Embryonic facial prominence (tissue), 1 donor: ENCODE data around the gene NVL.
"Not testable (repeated sequence)": the region's sequence is repeated elsewhere in the genome, so short reads cannot be mapped to it uniquely, and the experiment has no call there.

Experiments used
- DNase-seq: peaks from one replicate; pipeline ENCODE4 v3.0.0-alpha.2; 2016; ENCODE audit errors: extremely low spot score

The NVL gene

DNA sequence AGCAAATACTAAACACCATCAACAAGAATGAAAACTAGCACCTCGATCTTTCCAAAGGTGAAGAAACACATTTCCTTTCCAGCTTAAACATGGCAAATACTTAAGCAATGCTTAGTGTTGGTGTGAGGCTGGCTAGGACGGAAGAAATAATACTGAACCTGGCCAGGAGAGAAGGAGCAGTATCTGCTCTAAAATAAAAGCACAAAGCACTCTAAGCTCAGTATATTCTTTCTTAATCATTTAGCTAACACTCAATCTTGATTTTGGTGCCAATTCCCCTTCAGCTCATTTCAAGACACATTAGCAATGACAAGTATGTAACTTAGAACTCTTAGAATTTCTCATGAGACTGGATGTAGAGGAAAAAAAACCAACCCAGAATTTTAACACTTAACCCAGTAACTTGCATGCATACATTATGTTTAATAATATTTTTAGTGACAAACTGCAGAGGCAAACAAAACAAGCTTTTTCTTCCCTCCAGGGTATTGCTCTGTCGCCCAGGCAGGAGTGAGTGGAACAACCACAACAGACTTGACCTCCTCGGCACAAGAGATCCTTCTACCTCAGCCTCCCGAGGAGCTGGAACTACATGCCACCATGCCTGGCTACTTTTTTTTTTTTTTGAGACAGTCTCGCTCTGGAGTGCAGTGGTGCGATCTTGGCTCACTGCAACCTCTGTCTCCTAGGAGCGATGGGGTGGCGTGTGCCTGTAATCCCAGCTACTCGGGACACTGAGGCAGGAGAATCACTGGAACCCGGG is 92.7 kb downstream of the NVL start:
- no peak for DNase-seq

DNA sequence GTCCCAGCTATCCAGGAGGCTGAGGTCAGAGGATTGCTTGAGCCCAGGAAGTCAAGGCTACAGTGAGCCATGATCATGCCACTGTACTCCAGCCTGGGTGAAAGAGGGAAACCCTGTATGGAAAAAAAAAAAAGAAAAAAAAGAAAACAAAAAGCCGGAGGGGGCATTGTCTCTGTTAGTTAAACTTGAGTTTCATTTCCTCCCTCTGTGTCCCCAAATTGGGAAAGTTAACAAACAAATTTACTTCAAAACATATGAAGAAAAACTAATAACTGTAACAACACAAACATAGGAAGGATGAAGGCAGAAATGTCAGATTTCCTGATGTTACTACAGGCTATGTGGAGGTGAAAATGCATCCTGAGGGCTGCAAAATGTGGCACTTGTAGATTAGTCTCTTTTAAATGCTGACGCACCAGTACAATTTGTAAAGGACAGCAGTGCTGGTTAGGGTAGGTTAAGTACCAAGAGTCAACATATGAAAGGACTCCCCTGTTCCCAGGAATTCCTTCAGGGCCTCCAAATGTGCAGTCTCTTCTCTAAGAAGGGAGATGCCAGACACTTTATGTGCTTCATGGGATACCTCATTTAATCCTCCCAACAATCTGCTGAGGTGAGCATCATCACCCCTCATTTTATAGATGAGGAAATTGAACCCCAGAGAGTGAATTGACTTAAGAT is 94.0 kb downstream of the NVL start:
- DNase-seq = no peak

DNA sequence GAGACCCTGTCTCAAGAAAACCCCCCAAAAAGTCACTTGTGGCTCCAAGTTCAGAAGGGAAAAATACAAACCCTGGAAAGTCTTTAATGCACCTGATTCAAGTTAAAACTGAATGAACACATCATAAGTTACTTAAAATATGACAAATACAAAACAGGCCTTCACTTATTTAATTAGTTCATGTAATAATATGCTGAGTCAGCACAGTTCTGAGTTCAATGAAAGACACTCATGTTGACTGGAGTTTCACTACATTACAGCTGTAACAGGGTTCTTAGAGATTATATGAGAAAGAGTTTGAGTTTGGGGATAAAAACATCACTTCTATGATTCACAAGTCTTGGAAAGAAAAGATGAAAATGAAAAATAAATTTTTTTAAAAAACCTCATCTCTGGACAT is 96.0 kb downstream of the NVL start:
- DNase-seq = no peak

DNA sequence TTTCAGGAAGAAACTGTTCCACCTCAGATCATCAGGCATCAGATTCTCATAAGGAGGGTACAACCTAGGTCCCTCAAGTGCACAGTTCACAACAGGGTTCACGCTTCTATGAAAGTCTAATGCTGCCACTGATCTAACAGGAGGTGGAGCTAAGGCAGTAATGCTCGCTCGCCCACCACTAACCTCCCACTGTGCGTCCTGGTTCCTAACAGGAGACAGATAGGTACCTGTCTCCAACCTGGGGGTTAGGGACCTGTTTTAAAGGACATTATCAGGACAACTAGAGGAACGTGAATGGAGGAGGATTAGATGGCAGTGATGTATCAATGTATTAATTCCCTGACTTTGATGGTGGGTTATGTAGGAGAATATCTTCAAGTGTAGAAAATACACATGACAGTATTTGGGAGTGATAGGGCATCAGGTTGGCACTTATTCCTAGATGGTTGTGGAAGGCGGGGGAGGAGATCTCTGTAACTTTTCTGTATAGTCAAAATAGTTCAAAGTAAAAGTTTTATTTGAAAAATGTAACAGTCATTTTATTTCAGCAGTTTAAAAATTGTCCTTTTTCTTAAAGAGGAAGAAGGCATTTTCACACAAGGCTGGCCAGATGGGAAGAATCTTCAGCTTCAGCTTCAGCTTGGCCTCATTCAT is 103.0 kb downstream of the NVL start:
- DNase-seq = no peak

DNA sequence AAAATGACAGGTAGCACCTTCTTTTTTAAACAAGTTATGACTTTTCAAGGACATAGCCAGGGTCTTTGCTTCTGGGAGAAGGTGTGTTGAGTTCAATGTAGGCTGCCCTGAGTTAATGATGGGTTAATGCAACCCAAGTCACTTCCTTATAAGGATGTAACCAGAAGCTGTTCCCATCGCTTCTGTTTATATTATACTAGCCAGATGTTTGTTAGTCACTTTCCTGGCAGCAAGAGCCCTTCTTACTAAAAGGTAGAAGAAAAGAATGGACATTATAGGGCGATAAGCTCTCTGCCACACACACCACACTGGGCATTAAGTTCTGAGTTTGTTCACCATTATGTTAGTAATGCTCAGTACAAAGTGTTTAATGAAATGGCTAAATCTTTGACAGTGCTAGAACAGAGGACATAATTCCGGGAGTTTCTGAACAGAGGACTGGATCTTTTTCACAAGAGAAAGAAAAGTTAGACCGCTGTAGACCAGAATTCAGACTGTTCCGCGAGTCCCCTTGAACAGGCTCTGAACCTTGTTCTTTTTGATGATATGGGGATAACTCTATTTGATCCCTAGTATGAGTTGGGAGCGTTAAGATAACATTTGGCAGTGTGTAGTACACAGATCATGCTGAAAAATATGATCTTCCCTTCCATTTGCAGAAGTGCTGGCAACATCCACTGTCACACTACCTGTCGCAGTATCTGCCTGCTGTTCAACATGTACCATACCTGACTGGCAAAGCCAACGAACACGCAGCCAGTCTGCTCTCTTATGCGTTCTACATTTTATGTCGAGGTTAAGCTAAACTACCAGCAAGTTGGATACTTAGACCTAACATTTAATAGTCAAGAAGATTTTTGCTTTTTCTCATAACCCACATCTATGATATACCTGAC is 105.9 kb downstream of the NVL start:
- no peak for DNase-seq

DNA sequence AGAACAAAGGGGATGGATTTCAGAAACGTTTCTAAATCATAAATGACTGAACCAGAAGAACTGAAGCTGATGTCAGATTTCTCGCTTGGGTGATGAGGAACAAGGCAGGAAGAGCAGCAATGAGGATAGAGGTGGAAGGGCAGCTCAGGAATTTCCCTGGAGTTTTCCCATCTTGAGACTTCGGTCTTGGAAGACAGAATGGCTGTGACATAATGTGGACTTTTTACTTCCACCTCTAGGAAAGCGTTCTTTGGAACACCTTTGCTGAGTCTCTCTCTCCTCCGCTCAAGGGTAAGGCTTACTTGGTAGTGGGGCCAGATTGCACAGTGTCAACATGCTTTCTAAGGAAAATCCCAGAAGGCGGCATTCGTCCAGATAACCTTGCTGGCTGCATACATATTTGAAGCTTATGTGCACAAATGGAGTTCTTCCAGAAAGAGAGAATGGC is 110.3 kb downstream of the NVL start:
- DNase-seq = no peak

DNA sequence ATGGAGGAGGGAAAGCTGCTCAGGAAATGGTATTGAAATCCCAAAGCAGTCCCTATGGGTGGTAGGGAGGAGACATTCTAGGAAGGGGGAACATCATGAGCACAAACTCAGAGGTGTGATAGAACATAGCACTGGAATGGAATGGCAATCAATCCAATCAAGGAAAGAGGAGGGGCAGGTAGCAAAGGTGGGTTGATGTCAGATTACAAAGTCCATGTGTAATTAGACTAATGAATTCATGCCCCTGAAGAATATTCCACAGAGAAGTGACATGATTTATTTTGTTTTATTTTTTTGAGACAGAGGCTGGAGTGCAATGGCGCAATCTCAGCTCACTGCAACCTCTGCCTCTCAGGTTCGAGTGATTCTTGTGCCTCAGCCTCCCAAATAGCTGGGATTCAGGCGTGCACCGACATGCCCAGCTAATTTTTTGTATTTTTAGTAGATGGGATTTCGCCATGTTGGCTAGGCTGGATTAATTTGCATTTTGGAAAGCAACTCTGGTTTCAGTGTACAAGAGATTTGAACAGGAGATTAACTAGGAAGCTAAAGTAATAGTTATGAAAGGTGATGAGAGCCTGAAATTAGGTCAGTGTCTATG is 110.9 kb downstream of the NVL start:
- DNase-seq = no peak

DNA sequence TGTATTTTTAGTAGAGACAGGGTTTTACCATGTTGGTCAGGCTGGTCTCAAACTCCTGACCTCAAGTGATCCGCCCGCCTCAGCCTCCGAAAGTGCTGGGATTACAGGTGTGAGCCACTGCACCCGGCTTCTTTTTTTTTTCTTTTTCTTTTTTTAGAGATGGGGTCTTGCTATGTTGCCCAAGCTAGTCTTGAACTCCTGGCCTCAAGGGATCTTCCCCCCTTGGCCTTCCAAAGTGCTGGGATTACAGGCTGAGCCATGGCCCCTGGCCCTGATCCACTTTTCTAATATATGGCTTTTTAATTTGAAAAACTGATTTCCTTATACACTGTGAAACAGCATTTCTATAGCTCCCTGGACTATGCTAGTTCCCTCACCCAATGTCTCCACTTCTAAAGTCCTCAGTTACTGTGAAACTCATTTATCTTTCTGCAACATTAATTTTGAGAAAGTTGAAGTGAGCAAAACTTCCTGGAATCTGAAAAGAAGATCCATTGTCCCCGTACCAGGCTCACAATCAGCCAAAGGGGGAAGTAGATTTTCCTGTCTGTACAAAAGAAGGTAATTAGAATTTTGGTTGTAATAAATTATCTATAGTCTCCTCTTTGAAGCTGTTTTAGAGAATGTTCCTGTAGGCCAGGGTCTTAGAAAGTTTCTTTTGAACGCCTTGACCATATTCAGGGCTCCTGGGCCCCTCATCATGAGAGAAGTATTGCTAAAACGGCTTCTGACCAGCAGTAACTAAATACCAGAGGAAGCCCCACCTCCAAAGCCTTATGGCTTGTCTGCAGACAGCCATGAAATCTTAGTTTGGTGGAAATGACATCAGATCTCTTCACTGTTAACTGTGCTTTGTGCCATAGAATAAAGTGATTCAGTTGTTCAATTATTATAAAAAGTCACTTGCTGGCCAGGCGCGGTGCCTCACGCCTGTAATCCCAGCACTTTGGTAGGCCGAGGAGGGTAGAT is 112.0 kb downstream of the NVL start:
- DNase-seq = no peak

DNA sequence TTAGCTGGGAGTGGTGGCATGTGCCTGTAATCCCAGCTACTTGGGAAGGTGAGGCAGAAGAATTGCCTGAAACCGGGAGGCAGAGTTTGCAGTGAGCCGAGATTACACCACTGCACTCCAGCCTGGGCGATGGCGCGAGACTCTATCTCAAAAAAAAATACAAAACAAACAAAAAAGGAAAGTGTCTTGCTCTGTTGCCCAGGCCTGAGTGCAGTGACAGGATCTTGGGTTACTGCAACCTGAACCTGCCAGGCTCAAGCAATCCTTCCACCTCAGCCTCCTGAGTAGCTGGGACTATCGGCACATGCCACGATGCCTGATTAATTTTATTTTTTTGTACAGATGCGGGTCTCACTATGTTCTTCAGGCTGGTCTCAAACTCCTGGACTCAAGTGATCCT is 113.6 kb downstream of the NVL start:
- no peak for DNase-seq

DNA sequence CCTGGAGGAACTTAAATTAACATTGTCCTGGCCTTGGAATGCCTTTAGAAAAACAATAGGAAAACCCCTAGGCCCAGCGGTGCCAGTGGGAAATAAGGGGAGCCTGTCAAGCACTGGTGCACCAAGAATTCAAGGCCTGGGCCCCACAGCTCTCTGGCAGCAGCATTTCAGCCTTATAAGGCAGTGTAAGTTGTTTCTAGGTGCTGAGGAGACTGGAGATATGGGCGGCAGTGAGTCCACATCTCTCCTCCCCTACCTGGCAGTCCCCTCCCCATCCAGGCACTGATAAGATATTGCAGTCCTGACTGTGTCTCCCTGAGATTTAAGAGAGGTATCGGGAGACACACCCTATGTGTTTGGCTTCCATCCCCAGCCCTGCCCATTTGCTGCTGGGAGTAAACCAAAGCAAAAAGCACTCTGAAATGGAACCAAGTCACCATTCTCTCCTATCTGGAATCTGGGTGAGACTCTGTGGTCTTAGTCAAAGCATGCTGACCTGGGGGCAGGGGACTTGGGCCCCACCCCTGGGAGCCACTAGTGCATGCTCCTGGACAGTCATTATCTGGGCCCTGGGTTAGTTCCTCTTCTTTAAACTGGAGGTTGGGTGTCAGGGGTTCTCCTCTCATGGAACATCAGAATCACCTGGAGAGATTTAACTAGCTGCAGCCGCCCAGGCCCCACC is 116.4 kb downstream of the NVL start:
- DNase-seq = no peak

DNA sequence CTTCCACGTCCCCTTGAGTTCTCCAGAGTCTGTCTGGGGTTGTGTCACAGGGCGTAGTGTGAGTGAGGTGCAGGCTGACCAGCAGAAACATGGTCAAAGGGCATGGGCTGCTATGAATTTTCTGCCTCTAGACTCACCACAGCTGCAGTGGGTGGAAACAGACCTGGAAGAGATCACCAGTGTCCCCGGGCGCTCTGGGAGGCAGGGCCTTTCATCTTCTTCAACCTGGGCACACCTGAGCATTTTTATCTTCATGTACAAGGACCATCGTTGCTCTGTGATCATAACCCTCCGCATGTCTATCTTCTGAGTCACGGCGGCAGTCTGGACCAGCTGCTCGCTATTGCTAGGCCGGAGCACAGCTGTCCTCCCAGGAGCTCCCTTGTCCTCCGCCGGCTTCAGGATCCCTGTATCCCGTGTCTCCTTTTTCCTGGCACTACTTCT is 117.3 kb downstream of the NVL start:
- DNase-seq = no peak

DNA sequence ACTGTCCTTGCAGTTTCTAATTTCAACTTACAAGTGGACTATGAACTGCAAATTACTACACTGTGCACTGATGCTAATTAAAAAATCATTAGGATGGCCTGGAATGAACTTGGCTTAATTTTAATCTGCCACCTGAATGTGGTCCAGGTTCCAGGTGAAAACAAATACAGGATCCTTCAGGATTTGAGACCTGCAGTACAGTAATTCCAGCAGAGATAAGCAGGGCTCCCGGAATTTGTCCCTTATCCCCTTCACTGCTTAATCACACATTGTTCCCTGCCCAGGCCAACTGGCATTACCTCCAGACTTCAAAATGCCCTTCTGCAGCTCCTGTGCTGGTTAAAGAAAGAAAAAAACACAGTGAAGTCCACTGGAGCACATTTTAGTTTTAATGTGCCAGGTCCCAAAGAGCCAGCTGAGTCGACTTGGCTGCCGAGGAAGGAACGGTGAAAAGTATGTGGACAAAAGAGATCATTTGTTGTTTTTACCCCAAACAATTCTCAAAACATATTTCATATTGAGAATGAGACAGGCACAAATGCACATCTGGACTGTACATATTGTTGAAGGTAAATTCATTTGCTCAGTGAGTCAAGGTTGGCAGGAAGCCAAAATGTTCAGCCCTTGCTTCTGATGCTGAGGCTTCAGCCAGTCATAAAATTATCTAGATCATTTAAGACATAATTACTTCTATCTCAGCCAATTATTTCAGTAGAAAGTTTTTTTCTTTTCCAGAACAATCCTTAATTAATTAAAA is 118.6 kb downstream of the NVL start:
- DNase-seq = no peak

DNA sequence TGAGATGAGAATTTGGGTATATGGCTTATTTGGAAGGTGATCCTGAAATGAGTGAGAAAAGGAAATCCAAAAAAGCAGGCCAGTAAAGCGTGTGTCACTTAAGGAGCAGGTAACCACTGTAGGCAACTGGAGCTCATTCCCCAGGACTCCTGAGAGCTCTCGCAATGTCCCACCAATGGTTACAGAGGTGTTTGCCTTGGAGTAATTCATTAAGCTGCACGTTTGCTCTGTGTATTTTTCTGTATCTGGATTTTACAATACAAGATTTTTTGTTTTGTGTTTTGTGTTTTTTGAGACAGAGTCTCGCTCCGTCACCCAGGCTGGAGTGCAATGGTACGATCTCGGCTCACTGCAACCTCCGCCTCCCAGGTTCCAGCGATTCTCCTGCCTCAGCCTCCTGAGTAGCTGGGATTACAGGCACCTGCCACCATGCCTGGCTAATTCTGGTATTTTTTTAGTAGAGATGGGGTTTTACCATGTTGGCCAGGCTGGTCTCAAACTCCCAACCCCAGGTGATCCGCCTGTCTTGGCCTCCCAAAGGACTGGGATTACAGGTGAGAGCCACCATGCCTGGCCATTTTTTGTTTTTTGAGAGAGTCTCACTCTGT is 123.9 kb downstream of the NVL start:
- not testable (repeated sequence) for DNase-seq

DNA sequence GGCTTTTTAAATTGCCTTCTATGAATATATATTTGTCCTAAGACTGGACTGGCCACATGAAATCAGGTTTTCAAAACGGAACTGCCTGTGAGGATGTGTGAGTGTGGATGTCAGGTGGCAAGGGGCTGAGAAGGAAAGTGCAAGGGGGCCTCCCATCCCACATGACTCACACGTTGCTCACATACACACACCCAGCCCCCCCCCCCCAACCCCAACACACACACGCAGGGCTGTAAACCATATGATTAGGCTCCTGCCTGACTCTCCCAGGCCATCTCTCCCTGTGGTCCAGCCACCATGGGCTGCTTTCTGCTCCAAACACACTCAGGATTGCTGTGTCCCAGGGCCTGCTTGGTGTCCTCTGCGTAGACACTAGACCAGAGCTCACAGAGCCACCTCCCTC is 124.5 kb downstream of the NVL start:
- DNase-seq = no peak

DNA sequence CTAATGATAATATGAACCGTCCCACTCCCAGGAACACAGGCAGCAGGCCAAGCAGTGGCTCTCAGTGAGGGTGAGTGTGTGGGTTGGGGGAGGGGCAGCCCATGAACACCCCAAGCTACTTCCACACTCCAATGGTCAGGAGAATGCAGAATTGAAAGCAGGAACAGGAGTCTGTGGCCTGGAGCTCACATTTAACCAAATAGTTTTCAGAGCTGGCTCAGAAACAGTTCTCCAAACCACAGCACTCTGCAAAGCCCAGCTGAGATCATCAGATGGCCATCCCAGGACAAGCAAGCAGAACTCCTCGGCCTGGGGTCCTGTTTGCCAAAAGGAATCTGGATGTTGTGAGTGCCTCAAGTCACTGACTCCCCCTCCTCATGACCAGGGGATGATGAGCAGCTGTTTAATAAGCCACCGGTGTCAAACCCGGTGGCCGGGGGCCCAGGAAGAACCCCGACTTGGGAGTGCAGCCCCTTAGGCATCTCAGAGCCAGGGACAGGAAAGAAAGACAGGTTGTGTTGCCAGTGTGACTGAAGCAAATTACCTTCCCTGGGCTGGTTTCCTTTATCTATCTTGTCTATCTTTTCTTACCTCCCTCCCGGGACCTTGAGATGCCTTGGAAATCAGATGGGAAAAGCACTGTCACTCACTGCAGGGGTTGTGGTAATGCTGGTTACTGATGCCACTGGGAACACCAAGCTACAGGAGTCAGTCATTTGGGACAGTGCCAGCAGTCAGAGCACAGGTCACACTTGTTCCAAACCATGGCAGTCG is 126.5 kb downstream of the NVL start:
- DNase-seq = no peak

DNA sequence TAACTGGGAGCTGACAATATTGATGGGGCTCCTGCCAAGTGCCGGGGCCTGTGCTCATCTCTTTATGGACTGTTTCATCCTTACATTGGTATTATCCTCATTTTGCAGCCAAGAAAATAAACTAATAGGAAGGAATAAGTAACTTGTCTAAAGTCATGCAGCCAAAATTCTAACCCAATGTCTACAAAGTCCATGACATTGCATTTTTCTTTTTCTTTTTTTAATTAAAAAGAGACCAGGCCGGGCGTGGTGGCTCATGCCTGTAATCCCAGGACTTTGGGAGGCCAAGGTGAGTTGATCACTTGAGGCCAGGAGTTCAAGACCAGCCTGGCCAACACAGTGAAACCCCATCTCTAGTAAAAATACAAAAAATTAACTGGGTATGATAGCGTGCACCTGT is 128.1 kb downstream of the NVL start:
- no peak for DNase-seq

DNA sequence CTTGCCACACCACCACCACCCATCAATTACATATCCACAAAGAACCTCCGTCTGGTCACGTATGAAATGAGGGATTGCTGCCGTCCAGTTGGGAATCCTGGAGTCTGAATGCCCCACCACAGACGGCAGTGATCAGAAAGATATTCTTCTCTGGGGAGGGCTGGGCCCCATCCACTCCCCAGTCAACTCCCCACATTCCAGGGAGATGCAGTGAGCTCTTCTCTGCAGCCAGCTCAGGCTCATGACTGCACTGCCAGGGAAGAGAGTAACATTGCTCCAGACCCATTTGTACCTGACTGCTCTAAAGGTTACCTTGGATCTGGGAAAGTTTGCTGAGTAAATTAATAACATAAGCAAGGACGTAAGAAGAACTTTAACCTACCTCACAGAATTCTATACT is 128.6 kb downstream of the NVL start:
- DNase-seq = no peak

DNA sequence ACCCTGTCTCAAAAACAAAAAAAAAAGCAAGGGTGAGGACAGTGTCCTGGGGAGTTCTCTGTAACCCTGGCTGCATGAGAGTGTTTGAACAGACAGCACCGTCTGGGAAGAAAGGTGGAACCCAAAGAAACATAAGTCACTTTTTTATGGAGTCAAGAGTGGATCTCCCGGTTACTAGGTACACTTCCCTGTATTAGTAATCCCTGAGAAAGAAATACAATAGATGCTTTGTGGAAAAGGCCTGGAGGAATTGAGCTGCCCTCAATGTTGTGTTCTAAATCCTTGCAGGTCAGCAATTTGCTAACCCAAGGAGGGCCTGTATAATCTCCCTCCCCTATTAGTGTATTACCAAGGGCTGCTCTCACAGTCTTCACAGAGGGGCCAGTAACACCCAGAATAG is 130.3 kb downstream of the NVL start:
- no peak for DNase-seq
